K562 (cell line): ENCODE data around the gene LHX5. TPM values are rescaled to one million over a fixed set of nuclear protein-coding genes. Genes with fewer than 3 reads are reported as not detected.
A peak's percentile ranks its signal among the peaks of the same experiment; 100 is the strongest.

Experiments
- ATAC-seq: fragments of 200-7000 bp; cut with Tn5 transposase; 3 replicates; pipeline ENCODE4 v1.9.1; 2020; ENCODE audit warnings: moderate library complexity
- BruUV-seq: library from RNA; stranded (reverse); fragments of 400-500 nt; replicated peaks from 2 replicates; lab custom pipeline; 2021; lab: Mats Ljungman, UMichigan
- CTCF ChIA-PET: fragments of 300-600 bp; formaldehyde crosslinking; extraction: SDS; loops from one replicate; lab custom pipeline; 2021; ENCODE audit warnings: low intra/inter-chr PET ratio; lab: Yijun Ruan, JAX
- POLR2A ChIA-PET: fragments of 300-600, 350-650 bp; sonication (Branson Sonifier 250); formaldehyde crosslinking; extraction: SDS; loops from one replicate; lab custom pipeline; 2021; ENCODE audit warnings: antibody characterized with exemption, inconsistent platforms; lab: Yijun Ruan, JAX
- DNase-seq, 4 experiments: peaks; one replicate each; pipeline versions ENCODE4 v3.0.0 to v3.0.0-alpha.2; 2011 to 2018; ENCODE audit warnings: low spot score in 3 of 4, mixed read lengths in 3 of 4; ENCODE audit errors: extremely low read depth in 1 of 4
- FAIRE-seq: peaks from 2 replicates; lab custom pipeline; 2011; peaks lifted over from hg19 to GRCh38; lab: Jason Lieb, UNC
- H2AFZ ChIP-seq: 2 replicates; pipeline ENCODE4 v1.6.0; 2011; ENCODE audit warnings: low read depth, low read length, control low read depth, inconsistent platforms
- H3K27ac ChIP-seq: fragments of 200-600 bp; 3 replicates; pipeline ENCODE4 v1.8.0; 2011; ENCODE audit warnings: low read depth, mild to moderate bottlenecking, control low read depth, inconsistent platforms, low read length, moderate library complexity, mixed read lengths; ENCODE audit errors: extremely low read depth
- H3K27me3 ChIP-seq, 2 experiments: fragments of 300-600 bp in 1 of 2; 2 replicates in 1 of 2; 3 replicates in 1 of 2; pipeline versions ENCODE4 v1.6.0 to v1.8.0; 2011; ENCODE audit warnings: inconsistent platforms in 2 of 2, low read length in 2 of 2, mild to moderate bottlenecking in 1 of 2, mixed read lengths in 1 of 2, moderate library complexity in 1 of 2; ENCODE audit not compliant: control insufficient read depth in 2 of 2, insufficient read depth in 2 of 2
- H3K36me3 ChIP-seq: fragments of 300-600 bp; 3 replicates; pipeline ENCODE4 v1.8.0; 2011; ENCODE audit warnings: mild to moderate bottlenecking, low read length, inconsistent platforms; ENCODE audit not compliant: control insufficient read depth, insufficient read depth
- H3K4me1 ChIP-seq, 2 experiments: fragments of 200-600 bp in 1 of 2; replicated peaks in 1 of 2; 2 replicates in 1 of 2; 3 replicates in 1 of 2; pipeline versions ENCODE4 v1.5.1 to v1.8.0; 2011; ENCODE audit warnings: inconsistent platforms in 2 of 2, low read length in 2 of 2, mild to moderate bottlenecking in 1 of 2, mixed read lengths in 1 of 2, moderate library complexity in 1 of 2; ENCODE audit not compliant: control insufficient read depth in 2 of 2, insufficient read depth in 2 of 2
- H3K4me2 ChIP-seq: 2 replicates; pipeline ENCODE4 v1.6.1; 2011; ENCODE audit warnings: low read length, control low read depth, inconsistent platforms, mixed read lengths; ENCODE audit not compliant: insufficient read depth
- H3K4me3 ChIP-seq: fragments of 200-600 bp; sonication (generic), shearing (Covaris generic); 2 replicates; pipeline ENCODE4 v1.5.1; 2016; ENCODE audit warnings: control low read depth, inconsistent platforms
- H3K79me2 ChIP-seq: fragments of 200-600 bp; 3 replicates; pipeline ENCODE4 v1.8.0; 2011; ENCODE audit warnings: low read length, inconsistent platforms; ENCODE audit not compliant: control insufficient read depth, insufficient read depth
- H3K9ac ChIP-seq, 2 experiments: 2 replicates each; pipeline versions ENCODE4 v1.6.0 to v1.6.1; 2011; ENCODE audit warnings: low read depth in 2 of 2, low read length in 2 of 2, control low read depth in 1 of 2, inconsistent platforms in 1 of 2, mild to moderate bottlenecking in 1 of 2, mixed read lengths in 1 of 2; ENCODE audit not compliant: insufficient read depth in 1 of 2
- H3K9me1 ChIP-seq: one replicate; pipeline ENCODE4 v1.6.0; 2011; ENCODE audit warnings: inconsistent platforms, mild to moderate bottlenecking, low read length, moderate library complexity; ENCODE audit not compliant: control insufficient read depth, insufficient read depth
- H3K9me3 ChIP-seq: replicated peaks from 2 replicates; pipeline ENCODE4 v1.5.1; 2011; ENCODE audit warnings: low read depth, low read length, inconsistent platforms; ENCODE audit not compliant: control insufficient read depth, insufficient read depth
- H4K20me1 ChIP-seq: replicated peaks from 2 replicates; pipeline ENCODE4 v1.6.1; 2011; ENCODE audit warnings: low read length, inconsistent platforms, mixed read lengths; ENCODE audit not compliant: control insufficient read depth, insufficient read depth
- ESRRA ChIP-seq: fragments of 450-650 bp; IDR thresholded peaks from 2 replicates; pipeline ENCODE4 v1.6.1; 2014; ENCODE audit warnings: low read depth, mild to moderate bottlenecking, moderate library complexity, borderline replicate concordance
- HDAC1 ChIP-seq, 2 experiments: fragments of 450-650 bp; IDR thresholded peaks; 2 replicates each; pipeline ENCODE4 v1.6.1; 2016 to 2017; ENCODE audit warnings: inconsistent platforms in 1 of 2, mild to moderate bottlenecking in 1 of 2, moderate library complexity in 1 of 2
- WGBS: fragments of 100-300 bp; shearing (Covaris generic); methylation state at CpG from one replicate; pipeline ENCODE4 v1.1.6; 2016; ENCODE audit warnings: low coverage, mixed read lengths; ENCODE audit not compliant: insufficient coverage; ENCODE audit errors: missing lambda C conversion rate; 5-methylcytosine and 5-hydroxymethylcytosine counted together
- in situ Hi-C: fragments of 300-500 bp; cut with MboI; formaldehyde crosslinking; loops from 4 replicates; pipeline ENCODE4 v1.15.0; 2018; ENCODE audit warnings: inconsistent platforms, mixed read lengths
- intact Hi-C: fragments of 100-400 bp; cut with micrococcal nuclease; formaldehyde crosslinking; loops from 2 replicates; pipeline ENCODE4 v1.14.2; 2022
- polyA plus RNA-seq, 8 experiments: library from polyadenylated mRNA; depleted of rRNA in 4 of 8; stranded (reverse) in 5 of 8; unstranded in 3 of 8; fragments of >200 nt; fragmentation: Nextera tagmentation in 2 of 8; fragmentation: Illumina TruSeq in 1 of 8; extraction: Ambion mirVana in 2 of 8; extraction: Trizol in 1 of 8; gene quantifications; 2 replicates each; pipeline versions ENCODE4 v1.2.1 to v1.2.3, GENCODE V29; 2011 to 2014; ENCODE audit warnings: inconsistent platforms in 1 of 8, missing spikeins in 1 of 8
- total RNA-seq, 7 experiments: library from RNA; depleted of rRNA in 6 of 7; stranded (reverse); fragments of >200 nt in 6 of 7; fragmentation: Illumina TruSeq in 2 of 7; extraction: Trizol in 2 of 7; gene quantifications; 2 replicates each; pipeline versions ENCODE4 v1.2.1 to v1.2.3, GENCODE V29; 2011 to 2021; ENCODE audit warnings: low replicate concordance in 1 of 7

The LHX5 gene
- total and polyA plus RNA-seq, 9 of the 15 experiments (the other 6 are each of a cell fraction or from before 2014, with no cell fraction given), result 0.04 to 0.17 (median 0.05) TPM; not detected in 6

DNA sequence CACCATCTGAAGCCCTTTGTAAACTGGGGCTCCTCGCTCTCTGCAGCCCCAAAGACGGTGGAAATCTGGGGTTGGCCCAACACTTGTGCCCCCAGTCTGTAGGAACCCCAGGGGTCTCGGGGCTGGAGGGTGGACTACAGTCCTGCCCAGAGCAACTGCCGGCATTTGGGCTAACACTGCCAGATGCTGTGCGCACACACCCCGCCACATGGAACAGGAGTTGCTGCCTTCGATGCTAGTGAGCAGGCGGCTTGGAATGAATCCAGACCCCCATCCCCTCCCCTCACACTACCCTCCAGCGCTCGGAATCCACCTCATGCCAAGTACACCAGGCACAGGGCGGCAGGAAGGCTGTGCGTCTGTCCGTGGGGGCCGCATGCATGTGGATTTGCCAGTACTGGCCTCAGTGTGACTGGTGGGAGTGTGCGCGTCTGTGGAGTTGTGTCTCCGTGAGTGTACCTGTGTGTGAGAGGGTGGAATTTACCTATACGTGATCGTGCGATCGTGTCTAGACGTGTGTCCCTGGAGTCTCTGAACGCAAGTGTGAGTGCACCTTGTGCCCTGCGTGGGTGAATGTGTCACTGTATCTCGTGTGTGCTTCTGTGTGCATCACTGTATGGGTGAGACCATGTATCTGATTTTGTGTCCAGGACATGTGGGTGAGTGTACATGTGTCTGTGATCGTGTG, 5.1 kb downstream of the LHX5 start:
- Histone ChIP-seq H3K9me1 (no peaks in the 10 kb centered on the region), H3K36me3 (no peaks in the 10 kb centered on the region), H3K4me2 (peak overlapping the region; percentile 67), H3K27ac (no peak overlapping the region; the same call in 2 of the 3 replicates), H3K9me3 (no peaks in the 10 kb centered on the region), H3K4me3 (peak overlapping the region; percentile 36), H3K9ac (peak overlapping the region in 1 of 2 experiments; percentile 85; a peak in 2 of 4 replicates), H4K20me1 (peaks cover 24% of the 10 kb centered on the region), H2AFZ (peak overlapping the region; percentile 78), H3K4me1 (peaks cover 0 to 67% of the 10 kb centered on the region in 2 experiments; a peak in 3 of 5 replicates), H3K27me3 (peaks cover 66 to 85% of the 10 kb centered on the region in 2 experiments), H3K79me2 (no peaks in the 10 kb centered on the region)
- TF ChIP-seq HDAC1 (IDR thresholded peaks at IDR 0.05), result 0 out of 4 replicates have a peak, but pooled peaks of 1 of the 2 experiments have one; percentile 22
- no peak for TF ChIP-seq ESRRA
- BruUV-seq, result no TSS peak
- POLR2A ChIA-PET, result interaction anchor here (0.9 kb wide), 1 partner anchor 8 kb away, joined by 3 read pairs; no protein-coding TSS in a partner anchor
- no peak for DNase-seq
- ATAC-seq, result no peak; the same call in 2 of the 3 replicates
- CTCF ChIA-PET, result no interaction called here
- WGBS, result 20% methylated on average over 26 of the region's 26 CpGs
- intact Hi-C loops (loop anchor here (10.0 kb wide), 1 partner anchor 118 kb away; no protein-coding TSS in a partner anchor), in situ Hi-C loops (no loop called here)
- peak; percentile 29 for FAIRE-seq
